OCI-LY1 (cell line): ENCODE data around the gene CA5A.
"Not testable (repeated sequence)": the region's sequence is repeated elsewhere in the genome, so short reads cannot be mapped to it uniquely, and the experiment has no call there.

Source experiments
- H2AFZ ChIP-seq: fragments of 200-600 bp; sonication (generic), shearing (Covaris generic); 2 replicates; pipeline ENCODE4 v1.6.0; 2014; ENCODE audit warnings: antibody characterized with exemption, mild to moderate bottlenecking, low read length
- H3F3A ChIP-seq: fragments of 200-600 bp; sonication (generic), shearing (Covaris generic); 2 replicates; pipeline ENCODE4 v1.6.0; 2014; ENCODE audit warnings: mild to moderate bottlenecking, antibody characterized with exemption, low read length, moderate library complexity; ENCODE audit not compliant: insufficient read depth
- H3K27ac ChIP-seq: fragments of 200-600 bp; sonication (generic); 2 replicates; pipeline ENCODE4 v1.5.1; 2014; ENCODE audit warnings: low read length, mixed run types, mild to moderate bottlenecking, low read depth; ENCODE audit not compliant: poor library complexity, severe bottlenecking
- H3K27me3 ChIP-seq: fragments of 200-600 bp; sonication (generic); 2 replicates; pipeline ENCODE4 v1.6.0; 2014; ENCODE audit warnings: antibody characterized with exemption, mild to moderate bottlenecking, low read length, moderate library complexity; ENCODE audit not compliant: insufficient read depth
- H3K36me3 ChIP-seq: fragments of 200-600 bp; sonication (generic); 2 replicates; pipeline ENCODE4 v1.6.1; 2014; ENCODE audit warnings: mild to moderate bottlenecking, antibody characterized with exemption, low read length, moderate library complexity, mixed read lengths; ENCODE audit not compliant: insufficient read depth
- H3K4me1 ChIP-seq: fragments of 200-600 bp; sonication (generic); 2 replicates; pipeline ENCODE4 v1.5.1; 2014; ENCODE audit warnings: mild to moderate bottlenecking, low read length, moderate library complexity; ENCODE audit not compliant: insufficient read depth, severe bottlenecking
- H3K4me2 ChIP-seq: fragments of 200-600 bp; sonication (generic), shearing (Covaris generic); 2 replicates; pipeline ENCODE4 v1.6.1; 2014; ENCODE audit warnings: low read length
- H3K4me3 ChIP-seq: fragments of 200-600 bp; sonication (generic); 2 replicates; pipeline ENCODE4 v1.5.1; 2014; ENCODE audit warnings: low read length, low read depth, mild to moderate bottlenecking, mixed read lengths; ENCODE audit not compliant: poor library complexity, severe bottlenecking
- H3K79me2 ChIP-seq: fragments of 200-600 bp; shearing (Covaris generic); 2 replicates; pipeline ENCODE4 v1.6.1; 2016; ENCODE audit warnings: mixed run types, low read length, mixed read lengths; ENCODE audit not compliant: insufficient read depth
- H3K9ac ChIP-seq: fragments of 200-600 bp; sonication (generic), shearing (Covaris generic); 2 replicates; pipeline ENCODE4 v1.6.1; 2014; ENCODE audit warnings: mild to moderate bottlenecking, low read length, mixed read lengths
- H3K9me2 ChIP-seq: fragments of 200-600 bp; sonication (generic), shearing (Covaris generic); 2 replicates; pipeline ENCODE4 v1.6.1; 2014; ENCODE audit warnings: low read depth, mild to moderate bottlenecking, low read length, mixed read lengths
- H3K9me3 ChIP-seq: fragments of 200-600 bp; shearing (Covaris generic); 2 replicates; pipeline ENCODE4 v1.6.1; 2014; ENCODE audit warnings: low read length, mixed read lengths
- H4K20me1 ChIP-seq: fragments of 200-600 bp; sonication (generic), shearing (Covaris generic); 2 replicates; pipeline ENCODE4 v1.6.0; 2016; ENCODE audit warnings: mild to moderate bottlenecking, low read length; ENCODE audit not compliant: insufficient read depth
- EZH2 ChIP-seq: fragments of 200-600 bp; sonication (generic), shearing (Covaris generic); IDR thresholded peaks from 2 replicates; pipeline ENCODE4 v1.8.0; 2017; ENCODE audit warnings: borderline replicate concordance, mixed run types, mild to moderate bottlenecking, antibody characterized with exemption, low read length, moderate library complexity, mixed read lengths
- TF ChIP-seq, protein P1 (sequence below): fragments of 200-600 bp; sonication (generic), shearing (Covaris generic); IDR thresholded peaks from 2 replicates; pipeline ENCODE4 v1.5.1; 2017; ENCODE audit warnings: mild to moderate bottlenecking, antibody characterized with exemption, low read length, moderate library complexity, mixed read lengths

CA5A gene

DNA sequence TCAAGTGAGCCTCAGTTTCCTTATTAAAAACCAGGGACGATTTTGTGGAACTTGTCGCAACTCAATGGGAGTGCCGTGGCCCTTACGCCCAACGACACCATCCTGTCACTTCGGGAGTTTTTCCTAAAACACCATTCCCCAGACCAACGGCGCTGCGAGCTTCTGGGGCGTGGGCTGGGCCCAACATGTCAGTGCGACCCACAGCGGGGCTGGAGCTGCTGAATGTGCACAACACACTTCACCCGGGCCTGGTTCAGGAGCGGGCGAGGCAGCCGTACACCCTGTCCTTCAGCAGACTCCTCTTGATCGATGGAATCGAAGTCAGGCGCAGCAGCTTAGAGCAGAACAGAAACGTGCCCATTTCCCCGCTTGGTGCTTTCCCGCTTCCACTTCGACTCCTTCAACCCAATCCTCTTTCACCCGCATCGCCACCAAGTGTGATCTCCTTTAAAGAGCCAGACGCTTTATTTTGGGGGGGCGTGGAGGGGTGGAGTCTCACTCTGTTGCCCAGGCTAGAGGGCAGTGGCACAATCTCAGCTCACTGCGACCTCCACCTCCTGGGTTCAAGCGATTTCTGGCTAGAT is 53.8 kb downstream of the CA5A start:
- Histone ChIP-seq H2AFZ (no peak overlapping the region), H3K4me2 (no peak overlapping the region)
- TF ChIP-seq, protein P1, sequence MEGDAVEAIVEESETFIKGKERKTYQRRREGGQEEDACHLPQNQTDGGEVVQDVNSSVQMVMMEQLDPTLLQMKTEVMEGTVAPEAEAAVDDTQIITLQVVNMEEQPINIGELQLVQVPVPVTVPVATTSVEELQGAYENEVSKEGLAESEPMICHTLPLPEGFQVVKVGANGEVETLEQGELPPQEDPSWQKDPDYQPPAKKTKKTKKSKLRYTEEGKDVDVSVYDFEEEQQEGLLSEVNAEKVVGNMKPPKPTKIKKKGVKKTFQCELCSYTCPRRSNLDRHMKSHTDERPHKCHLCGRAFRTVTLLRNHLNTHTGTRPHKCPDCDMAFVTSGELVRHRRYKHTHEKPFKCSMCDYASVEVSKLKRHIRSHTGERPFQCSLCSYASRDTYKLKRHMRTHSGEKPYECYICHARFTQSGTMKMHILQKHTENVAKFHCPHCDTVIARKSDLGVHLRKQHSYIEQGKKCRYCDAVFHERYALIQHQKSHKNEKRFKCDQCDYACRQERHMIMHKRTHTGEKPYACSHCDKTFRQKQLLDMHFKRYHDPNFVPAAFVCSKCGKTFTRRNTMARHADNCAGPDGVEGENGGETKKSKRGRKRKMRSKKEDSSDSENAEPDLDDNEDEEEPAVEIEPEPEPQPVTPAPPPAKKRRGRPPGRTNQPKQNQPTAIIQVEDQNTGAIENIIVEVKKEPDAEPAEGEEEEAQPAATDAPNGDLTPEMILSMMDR: no peak
- no peak for TF ChIP-seq EZH2

DNA sequence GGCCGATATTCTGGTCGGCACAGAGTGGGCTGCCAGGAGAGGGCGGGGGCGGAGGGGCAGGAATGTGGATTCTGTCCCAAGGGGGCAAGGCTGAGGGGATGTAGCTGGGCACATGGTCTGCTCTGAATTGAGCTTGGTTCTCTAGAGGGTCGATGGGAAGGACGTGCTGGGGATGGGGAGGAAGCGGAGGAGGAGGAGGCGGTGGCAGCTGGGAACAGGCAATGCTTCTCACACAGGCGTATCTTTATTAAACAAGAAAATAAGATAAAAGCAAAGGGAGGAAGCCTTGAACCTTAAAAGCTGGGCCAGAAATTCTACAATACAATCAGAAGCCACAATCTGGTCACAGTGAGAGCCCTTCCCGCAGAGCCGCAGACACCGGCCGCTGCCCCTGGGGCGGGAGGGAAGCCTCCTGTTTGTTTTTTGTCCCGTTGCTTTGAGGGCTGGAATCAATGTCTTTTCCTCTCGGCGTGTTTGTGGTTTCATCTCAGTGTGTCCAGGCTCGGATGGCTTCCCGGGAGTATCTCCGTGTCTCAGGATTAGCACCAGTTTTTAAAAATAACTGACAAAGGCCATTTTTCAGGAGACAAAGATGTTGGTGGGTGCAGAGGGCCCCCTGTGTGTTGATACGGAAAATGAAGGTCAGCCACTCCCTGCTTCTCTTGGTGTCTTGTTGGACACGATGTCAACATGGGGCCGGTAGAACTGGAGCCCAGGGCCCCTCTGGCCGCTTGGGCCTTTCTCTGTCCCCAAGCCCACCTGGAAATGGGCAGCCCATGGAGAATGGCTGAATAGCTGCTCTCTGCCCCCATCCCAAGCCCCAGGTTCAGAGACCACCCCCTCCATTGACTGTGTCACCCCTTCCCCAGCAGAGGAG is 54.8 kb downstream of the CA5A start:
- Histone ChIP-seq H3K9me2 (no peaks in the 10 kb centered on the region), H3K4me2 (no peak overlapping the region), H4K20me1 (no peaks in the 10 kb centered on the region), H3K27ac (no peak overlapping the region), H2AFZ (no peak overlapping the region), H3K4me3 (no peak overlapping the region), H3K9me3 (no peaks in the 10 kb centered on the region), H3K36me3 (no peaks in the 10 kb centered on the region; the same call in 1 of the 2 replicates), H3K4me1 (peaks cover 3% of the 10 kb centered on the region), H3K79me2 (no peaks in the 10 kb centered on the region), H3K9ac (no peak overlapping the region), H3F3A (no peaks in the 10 kb centered on the region), H3K27me3 (peaks cover 3% of the 10 kb centered on the region; the same call in 1 of the 2 replicates)
- TF ChIP-seq EZH2: no peak
- TF ChIP-seq, protein P1: no peak

More for the DNA sequence above, 53.8 kb downstream of the CA5A start:
- Histone ChIP-seq H3K27ac (no peak overlapping the region), H3K9me3 (no peaks in the 10 kb centered on the region), H4K20me1 (no peaks in the 10 kb centered on the region), H3F3A (no peaks in the 10 kb centered on the region), H3K79me2 (no peaks in the 10 kb centered on the region), H3K9me2 (no peaks in the 10 kb centered on the region), H3K4me1 (no peaks in the 10 kb centered on the region), H3K36me3 (no peaks in the 10 kb centered on the region; the same call in 1 of the 2 replicates), H3K27me3 (peaks cover 3% of the 10 kb centered on the region; the same call in 1 of the 2 replicates), H3K9ac (no peak overlapping the region), H3K4me3 (no peak overlapping the region)

DNA sequence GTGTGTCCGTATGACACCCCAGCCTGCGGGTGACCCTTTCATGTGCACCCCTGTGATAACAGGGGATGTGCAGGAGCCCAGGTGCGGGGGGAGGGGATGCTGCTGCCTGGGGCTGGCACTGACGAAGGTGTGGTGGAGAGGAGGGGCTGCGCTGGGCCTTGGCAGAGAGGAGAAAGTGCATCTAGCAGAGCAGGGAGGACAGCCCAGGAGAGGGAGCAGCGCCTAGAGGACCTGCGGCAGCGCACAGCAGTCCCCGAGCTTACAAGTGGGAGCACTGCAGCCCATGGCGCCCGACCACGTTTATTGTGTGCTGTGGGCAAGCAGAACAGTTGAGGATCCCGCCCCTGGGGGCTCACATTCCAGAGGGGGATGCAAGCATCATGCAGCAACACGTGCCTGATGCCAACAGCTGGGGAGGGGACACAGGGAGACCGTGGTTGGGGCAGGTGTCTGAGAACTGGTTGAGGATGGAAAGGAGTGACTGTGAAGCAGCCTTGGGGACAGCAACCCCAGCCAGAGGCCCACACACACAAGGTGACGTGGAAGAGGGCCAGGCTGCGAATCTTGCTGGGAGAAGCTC is 56.1 kb downstream of the CA5A start:
- Histone ChIP-seq H3K27ac (no peak overlapping the region), H3K9me2 (no peaks in the 10 kb centered on the region), H3K27me3 (peaks cover 3% of the 10 kb centered on the region; the same call in 1 of the 2 replicates), H3K36me3 (no peaks in the 10 kb centered on the region; the same call in 1 of the 2 replicates), H3K9me3 (no peaks in the 10 kb centered on the region), H2AFZ (no peak overlapping the region), H3K9ac (no peak overlapping the region), H3K4me1 (peaks cover 16% of the 10 kb centered on the region), H3F3A (no peaks in the 10 kb centered on the region), H3K79me2 (no peaks in the 10 kb centered on the region), H3K4me3 (no peak overlapping the region), H4K20me1 (no peaks in the 10 kb centered on the region), H3K4me2 (no peak overlapping the region)
- TF ChIP-seq, protein P1: no peak
- TF ChIP-seq EZH2: no peak

DNA sequence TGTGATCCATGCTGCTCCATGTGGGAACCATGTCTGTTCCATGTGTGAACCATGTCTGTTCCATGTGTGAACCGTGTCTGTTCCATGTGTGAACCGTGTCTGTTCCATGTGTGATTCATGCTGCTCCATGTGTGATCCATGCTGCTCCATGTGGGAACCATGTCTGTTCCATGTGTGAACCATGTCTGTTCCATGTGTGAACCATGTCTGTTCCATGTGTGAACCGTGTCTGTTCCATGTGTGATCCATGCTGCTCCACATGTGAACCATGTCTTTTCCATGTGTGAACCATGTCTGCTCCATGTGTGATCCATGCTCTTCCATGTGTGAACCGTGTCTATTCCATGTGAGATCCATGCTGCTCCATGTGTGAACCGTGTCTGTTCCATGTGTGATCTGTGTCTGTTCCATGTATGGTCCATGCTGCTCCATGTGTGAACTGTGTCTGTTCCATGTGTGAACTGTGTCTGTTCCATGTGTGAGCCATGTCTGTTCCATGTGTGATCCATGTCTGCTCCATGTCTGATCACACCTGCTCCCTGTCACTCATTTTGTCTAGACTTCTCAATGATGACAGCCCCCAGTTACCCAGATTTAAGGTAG is 56.8 kb downstream of the CA5A start:
- H3F3A ChIP-seq, H3K9me3 ChIP-seq, H3K9me2 ChIP-seq, H3K27ac ChIP-seq, H3K4me2 ChIP-seq, H3K79me2 ChIP-seq, H3K4me3 ChIP-seq, H3K36me3 ChIP-seq, H4K20me1 ChIP-seq, H3K27me3 ChIP-seq, H2AFZ ChIP-seq, H3K9ac ChIP-seq: not testable (repeated sequence)
- peaks cover 23% of the 10 kb centered on the region for H3K4me1 ChIP-seq
